Parathyroid adenoma (tissue), 2 donors: Measurements from ENCODE around the gene NHS.

ENCODE experiments used
- H2AFZ ChIP-seq: fragments of 300-600 bp; sonication (generic); one replicate; pipeline ENCODE4 v1.7.0; 2017; ENCODE audit warnings: antibody characterized with exemption, mild to moderate bottlenecking
- H3K27ac ChIP-seq: fragments of 300-600 bp; sonication (generic); one replicate; pipeline ENCODE4 v1.7.0; 2017
- H3K27me3 ChIP-seq: fragments of 300-600 bp; sonication (generic); one replicate; pipeline ENCODE4 v1.7.0; 2017; ENCODE audit warnings: low read length; ENCODE audit not compliant: control insufficient read depth, insufficient read depth
- H3K36me3 ChIP-seq: fragments of 300-600 bp; sonication (generic); one replicate; pipeline ENCODE4 v1.7.0; 2017; ENCODE audit warnings: low read length; ENCODE audit not compliant: control insufficient read depth, insufficient read depth
- H3K4me1 ChIP-seq: fragments of 300-600 bp; sonication (generic); one replicate; pipeline ENCODE4 v1.7.0; 2017; ENCODE audit warnings: control low read depth
- H3K4me2 ChIP-seq: fragments of 300-600 bp; sonication (generic); one replicate; pipeline ENCODE4 v1.7.0; 2017; ENCODE audit warnings: low read length
- H3K4me3 ChIP-seq: fragments of 300-600 bp; sonication (generic); one replicate; pipeline ENCODE4 v1.7.0; 2017; ENCODE audit warnings: low read depth, low read length
- H3K79me2 ChIP-seq: fragments of 300-600 bp; sonication (generic); one replicate; pipeline ENCODE4 v1.7.0; 2017; ENCODE audit warnings: control low read depth
- H3K9ac ChIP-seq: fragments of 300-600 bp; sonication (generic); one replicate; pipeline ENCODE4 v1.7.0; 2017; ENCODE audit warnings: mild to moderate bottlenecking
- H3K9me3 ChIP-seq: fragments of 300-600 bp; sonication (generic); one replicate; pipeline ENCODE4 v1.7.0; 2017; ENCODE audit warnings: low read length; ENCODE audit not compliant: control insufficient read depth
- CTCF ChIP-seq: fragments of 300-600 bp; sonication (generic); IDR thresholded peaks from one replicate; pipeline ENCODE4 v1.7.0; 2017; ENCODE audit warnings: antibody characterized with exemption, mild to moderate bottlenecking
- donor health status: primary hyperparathyroidism.

NHS gene

GRCh38 chrX:17579026-17579425, 204.0 kb downstream of the NHS start:
- no peaks in the 10 kb centered on the region for H3K27me3 ChIP-seq
- no peak for TF ChIP-seq CTCF
- H3K4me2 ChIP-seq: no peak overlapping the region
- no peaks in the 10 kb centered on the region for H3K36me3 ChIP-seq
- H3K4me3 ChIP-seq: no peak overlapping the region
- H3K79me2 ChIP-seq: no peaks in the 10 kb centered on the region
- H2AFZ ChIP-seq: no peak overlapping the region
- H3K9me3 ChIP-seq: no peaks in the 10 kb centered on the region
- H3K27ac ChIP-seq: no peak overlapping the region
- H3K9ac ChIP-seq: no peak overlapping the region
- no peaks in the 10 kb centered on the region for H3K4me1 ChIP-seq

DNA sequence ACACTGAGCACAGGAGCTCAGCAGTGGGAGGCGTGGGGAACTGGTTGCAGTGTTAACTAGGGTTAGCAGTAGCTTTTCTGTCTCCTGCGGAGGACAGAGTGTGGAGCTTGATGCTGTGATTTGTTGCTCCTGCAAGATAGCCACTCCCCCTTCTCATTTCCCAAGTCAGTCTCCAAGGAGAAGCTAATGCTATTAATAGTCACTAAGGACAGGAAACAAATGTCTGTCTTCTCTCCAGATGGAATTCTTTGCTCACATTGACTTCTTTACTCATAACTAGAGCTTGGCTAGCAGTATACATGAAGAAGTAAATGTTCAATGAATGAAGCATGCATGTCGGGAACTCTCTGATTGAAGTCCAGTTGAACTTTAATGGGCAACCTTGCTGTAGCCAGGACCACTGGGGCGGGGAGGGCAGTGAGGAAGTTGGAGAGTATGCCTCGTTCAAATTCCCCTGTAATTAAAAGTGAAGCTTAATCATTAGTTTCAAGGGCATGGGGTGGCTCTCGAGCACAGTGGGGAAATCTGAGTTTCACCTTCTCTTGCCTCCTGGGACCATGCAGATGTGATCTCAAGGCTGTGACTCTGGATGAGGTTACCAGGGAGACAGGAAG, 205.6 kb downstream of the NHS start:
- H3K9ac ChIP-seq: no peak overlapping the region
- no peaks in the 10 kb centered on the region for H3K36me3 ChIP-seq
- no peaks in the 10 kb centered on the region for H3K79me2 ChIP-seq
- no peak overlapping the region for H3K4me2 ChIP-seq
- no peak overlapping the region for H3K27ac ChIP-seq
- no peaks in the 10 kb centered on the region for H3K9me3 ChIP-seq
- H3K27me3 ChIP-seq: no peaks in the 10 kb centered on the region
- H2AFZ ChIP-seq: no peak overlapping the region
- H3K4me3 ChIP-seq: no peak overlapping the region
- no peak for TF ChIP-seq CTCF
- no peaks in the 10 kb centered on the region for H3K4me1 ChIP-seq

GRCh38 chrX:17581641-17582040, 206.6 kb downstream of the NHS start:
- Histone ChIP-seq H3K4me3 (no peak overlapping the region), H3K36me3 (no peaks in the 10 kb centered on the region), H3K79me2 (no peaks in the 10 kb centered on the region), H3K4me1 (no peaks in the 10 kb centered on the region), H2AFZ (no peak overlapping the region), H3K9ac (no peak overlapping the region), H3K9me3 (no peaks in the 10 kb centered on the region), H3K27me3 (no peaks in the 10 kb centered on the region), H3K27ac (no peak overlapping the region), H3K4me2 (no peak overlapping the region)
- no peak for TF ChIP-seq CTCF

DNA sequence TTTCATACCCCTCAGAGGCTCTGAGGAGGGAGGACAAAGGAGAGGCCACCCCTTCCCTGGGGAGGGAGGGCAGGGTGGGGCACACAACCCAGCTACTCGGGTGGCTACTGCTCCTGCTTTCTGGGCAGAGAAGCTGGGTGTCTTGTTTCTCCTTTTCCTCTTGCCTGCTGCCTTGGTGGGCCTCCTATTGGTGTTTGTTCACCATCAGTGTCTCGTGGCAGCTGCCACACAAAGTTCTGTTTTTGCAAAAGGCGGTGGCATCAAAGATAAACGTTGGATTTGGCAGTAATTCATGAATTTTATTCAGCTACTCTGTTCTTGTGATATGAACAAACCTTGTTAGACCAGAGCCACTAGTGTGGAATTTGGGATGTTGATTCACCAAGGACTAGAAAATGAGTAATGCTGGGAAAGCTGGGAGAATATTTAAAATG, 209.3 kb downstream of the NHS start:
- Histone ChIP-seq H3K27me3 (no peaks in the 10 kb centered on the region), H3K4me2 (no peak overlapping the region), H3K9ac (no peak overlapping the region), H3K4me3 (no peak overlapping the region), H2AFZ (no peak overlapping the region), H3K36me3 (no peaks in the 10 kb centered on the region), H3K79me2 (no peaks in the 10 kb centered on the region), H3K9me3 (no peaks in the 10 kb centered on the region), H3K4me1 (no peaks in the 10 kb centered on the region), H3K27ac (no peak overlapping the region)
- no peak for TF ChIP-seq CTCF

GRCh38 chrX:17585006-17585405, 210.0 kb downstream of the NHS start:
- H3K9ac ChIP-seq: no peak overlapping the region
- no peaks in the 10 kb centered on the region for H3K9me3 ChIP-seq
- H2AFZ ChIP-seq: no peak overlapping the region
- no peak overlapping the region for H3K4me3 ChIP-seq
- no peak overlapping the region for H3K27ac ChIP-seq
- H3K79me2 ChIP-seq: no peaks in the 10 kb centered on the region
- H3K4me2 ChIP-seq: no peak overlapping the region
- H3K4me1 ChIP-seq: no peaks in the 10 kb centered on the region
- TF ChIP-seq CTCF: no peak
- no peaks in the 10 kb centered on the region for H3K36me3 ChIP-seq
- H3K27me3 ChIP-seq: no peaks in the 10 kb centered on the region
